K562 (cell line): ENCODE measurements around the gene ERBB4. TPM values are rescaled to one million over a fixed set of nuclear protein-coding genes. Genes with fewer than 3 reads are reported as not detected.

Experiments used
- ATAC-seq: fragments of 200-7000 bp; cut with Tn5 transposase; 3 replicates; pipeline ENCODE4 v1.9.1; 2020; ENCODE audit warnings: moderate library complexity
- BruUV-seq: library from RNA; stranded (reverse); fragments of 400-500 nt; replicated peaks from 2 replicates; lab custom pipeline; 2021; lab: Mats Ljungman, UMichigan
- CTCF ChIA-PET: fragments of 300-600 bp; formaldehyde crosslinking; extraction: SDS; loops from one replicate; lab custom pipeline; 2021; ENCODE audit warnings: low intra/inter-chr PET ratio; lab: Yijun Ruan, JAX
- POLR2A ChIA-PET: fragments of 300-600, 350-650 bp; sonication (Branson Sonifier 250); formaldehyde crosslinking; extraction: SDS; loops from one replicate; lab custom pipeline; 2021; ENCODE audit warnings: antibody characterized with exemption, inconsistent platforms; lab: Yijun Ruan, JAX
- DNase-seq, 4 experiments: peaks; one replicate each; pipeline versions ENCODE4 v3.0.0 to v3.0.0-alpha.2; 2011 to 2018; ENCODE audit warnings: low spot score in 3 of 4, mixed read lengths in 3 of 4; ENCODE audit errors: extremely low read depth in 1 of 4
- FAIRE-seq: peaks from 2 replicates; lab custom pipeline; 2011; peaks lifted over from hg19 to GRCh38; lab: Jason Lieb, UNC
- H2AFZ ChIP-seq: 2 replicates; pipeline ENCODE4 v1.6.0; 2011; ENCODE audit warnings: low read depth, low read length, control low read depth, inconsistent platforms
- H3K27ac ChIP-seq: fragments of 200-600 bp; 3 replicates; pipeline ENCODE4 v1.8.0; 2011; ENCODE audit warnings: low read depth, mild to moderate bottlenecking, control low read depth, inconsistent platforms, low read length, moderate library complexity, mixed read lengths; ENCODE audit errors: extremely low read depth
- H3K27me3 ChIP-seq, 2 experiments: fragments of 300-600 bp in 1 of 2; 2 replicates in 1 of 2; 3 replicates in 1 of 2; pipeline versions ENCODE4 v1.6.0 to v1.8.0; 2011; ENCODE audit warnings: inconsistent platforms in 2 of 2, low read length in 2 of 2, mild to moderate bottlenecking in 1 of 2, mixed read lengths in 1 of 2, moderate library complexity in 1 of 2; ENCODE audit not compliant: control insufficient read depth in 2 of 2, insufficient read depth in 2 of 2
- H3K36me3 ChIP-seq: fragments of 300-600 bp; 3 replicates; pipeline ENCODE4 v1.8.0; 2011; ENCODE audit warnings: mild to moderate bottlenecking, low read length, inconsistent platforms; ENCODE audit not compliant: control insufficient read depth, insufficient read depth
- H3K4me1 ChIP-seq, 2 experiments: fragments of 200-600 bp in 1 of 2; replicated peaks in 1 of 2; 2 replicates in 1 of 2; 3 replicates in 1 of 2; pipeline versions ENCODE4 v1.5.1 to v1.8.0; 2011; ENCODE audit warnings: inconsistent platforms in 2 of 2, low read length in 2 of 2, mild to moderate bottlenecking in 1 of 2, mixed read lengths in 1 of 2, moderate library complexity in 1 of 2; ENCODE audit not compliant: control insufficient read depth in 2 of 2, insufficient read depth in 2 of 2
- H3K4me2 ChIP-seq: 2 replicates; pipeline ENCODE4 v1.6.1; 2011; ENCODE audit warnings: low read length, control low read depth, inconsistent platforms, mixed read lengths; ENCODE audit not compliant: insufficient read depth
- H3K4me3 ChIP-seq: fragments of 200-600 bp; sonication (generic), shearing (Covaris generic); 2 replicates; pipeline ENCODE4 v1.5.1; 2016; ENCODE audit warnings: control low read depth, inconsistent platforms
- H3K79me2 ChIP-seq: fragments of 200-600 bp; 3 replicates; pipeline ENCODE4 v1.8.0; 2011; ENCODE audit warnings: low read length, inconsistent platforms; ENCODE audit not compliant: control insufficient read depth, insufficient read depth
- H3K9ac ChIP-seq, 2 experiments: 2 replicates each; pipeline versions ENCODE4 v1.6.0 to v1.6.1; 2011; ENCODE audit warnings: low read depth in 2 of 2, low read length in 2 of 2, control low read depth in 1 of 2, inconsistent platforms in 1 of 2, mild to moderate bottlenecking in 1 of 2, mixed read lengths in 1 of 2; ENCODE audit not compliant: insufficient read depth in 1 of 2
- H3K9me1 ChIP-seq: one replicate; pipeline ENCODE4 v1.6.0; 2011; ENCODE audit warnings: inconsistent platforms, mild to moderate bottlenecking, low read length, moderate library complexity; ENCODE audit not compliant: control insufficient read depth, insufficient read depth
- H3K9me3 ChIP-seq: replicated peaks from 2 replicates; pipeline ENCODE4 v1.5.1; 2011; ENCODE audit warnings: low read depth, low read length, inconsistent platforms; ENCODE audit not compliant: control insufficient read depth, insufficient read depth
- H4K20me1 ChIP-seq: replicated peaks from 2 replicates; pipeline ENCODE4 v1.6.1; 2011; ENCODE audit warnings: low read length, inconsistent platforms, mixed read lengths; ENCODE audit not compliant: control insufficient read depth, insufficient read depth
- ARNT ChIP-seq, 2 experiments: fragments of 450-650 bp; IDR thresholded peaks; 2 replicates each; pipeline ENCODE4 v1.6.1; 2016; ENCODE audit warnings: mild to moderate bottlenecking in 1 of 2
- BRF1 ChIP-seq: IDR thresholded peaks from 3 replicates; pipeline ENCODE4 v1.6.1; 2011; ENCODE audit warnings: borderline replicate concordance, mild to moderate bottlenecking; ENCODE audit not compliant: insufficient read length; ENCODE audit errors: extremely low read depth
- HLTF ChIP-seq: fragments of 450-650 bp; IDR thresholded peaks from 2 replicates; pipeline ENCODE4 v1.6.1; 2016
- HMG20A ChIP-seq: fragments of 450-650 bp; formaldehyde crosslinking; conservative IDR thresholded peaks from 2 replicates; pipeline ENCODE4 v1.4.0; 2020; ENCODE audit warnings: mild to moderate bottlenecking, mixed read lengths
- IRF2 ChIP-seq: sonication (generic); formaldehyde crosslinking; IDR thresholded peaks from 2 replicates; pipeline ENCODE4 v1.8.1; 2022; ENCODE audit warnings: mild to moderate bottlenecking, missing genetic modification reagents
- JUND ChIP-seq, 2 experiments: IDR thresholded peaks; 2 replicates in 1 of 2; 3 replicates in 1 of 2; pipeline ENCODE4 v1.6.1; 2011; ENCODE audit warnings: borderline replicate concordance in 2 of 2, low read depth in 2 of 2, low read length in 2 of 2, improper control_type of control experiment in 1 of 2, missing biosample characterization in 1 of 2, missing genetic modification characterization in 1 of 2, missing genetic modification reagents in 1 of 2
- KAT2B ChIP-seq: IDR thresholded peaks from one replicate; pipeline ENCODE4 v1.6.1; 2012; ENCODE audit warnings: low read depth, mild to moderate bottlenecking, control low read depth, inconsistent platforms, low read length, moderate library complexity
- PHF21A ChIP-seq: fragments of 450-650 bp; IDR thresholded peaks from 2 replicates; pipeline ENCODE4 v1.6.1; 2017; ENCODE audit warnings: low read depth, borderline replicate concordance
- PRPF4 ChIP-seq: fragments of 200-400 bp; formaldehyde crosslinking; IDR thresholded peaks from one replicate; pipeline ENCODE4 v1.6.1; 2017; ENCODE audit warnings: low read length, low read depth, mild to moderate bottlenecking; ENCODE audit not compliant: insufficient read depth, poor library complexity, severe bottlenecking
- SMAD2 ChIP-seq: fragments of 150-350 bp; IDR thresholded peaks from 2 replicates; pipeline ENCODE4 v1.6.1; 2014; ENCODE audit warnings: low read depth, mild to moderate bottlenecking, low read length
- SMARCC2 ChIP-seq: fragments of 450-650 bp; IDR thresholded peaks from 2 replicates; pipeline ENCODE4 v1.6.1; 2017; ENCODE audit warnings: antibody characterized with exemption, moderate library complexity, mild to moderate bottlenecking, low read depth
- SMARCE1 ChIP-seq: fragments of 450-650 bp; IDR thresholded peaks from 2 replicates; pipeline ENCODE4 v1.7.1; 2016; ENCODE audit warnings: mild to moderate bottlenecking
- TAF15 ChIP-seq: fragments of 200-400 bp; formaldehyde crosslinking; IDR thresholded peaks from 2 replicates; pipeline ENCODE4 v1.6.1; 2017; ENCODE audit warnings: mild to moderate bottlenecking, low read depth, low read length, moderate library complexity
- ZBTB26 ChIP-seq: fragments of 450-650 bp; formaldehyde crosslinking; IDR thresholded peaks from 2 replicates; pipeline ENCODE4 v1.4.0; 2022; ENCODE audit warnings: missing genetic modification characterization
- ZBTB9 ChIP-seq: fragments of 450-650 bp; formaldehyde crosslinking; IDR thresholded peaks from 2 replicates; pipeline ENCODE4 v1.4.0; 2020; ENCODE audit warnings: mild to moderate bottlenecking, moderate library complexity
- ZKSCAN8 ChIP-seq: fragments of 200-800 bp; sonication (Bioruptor generic); IDR thresholded peaks from 2 replicates; pipeline ENCODE4 v1.6.1; 2016; ENCODE audit warnings: missing genetic modification characterization, missing compliant biosample characterization
- ZNF143 ChIP-seq: sonication (generic); formaldehyde crosslinking; IDR thresholded peaks from 2 replicates; pipeline ENCODE4 v1.9.0; 2022; ENCODE audit warnings: mild to moderate bottlenecking, missing genetic modification reagents
- ZNF512 ChIP-seq: IDR thresholded peaks from 2 replicates; pipeline ENCODE4 v1.6.1; 2016; ENCODE audit warnings: missing genetic modification characterization, missing compliant biosample characterization
- ZNF76 ChIP-seq: fragments of 250-450 bp; sonication (Bioruptor Pico); IDR thresholded peaks from 2 replicates; pipeline ENCODE4 v1.4.0; 2020; ENCODE audit warnings: mild to moderate bottlenecking, moderate library complexity, borderline replicate concordance
- ZZZ3 ChIP-seq: fragments of 450-650 bp; IDR thresholded peaks from 2 replicates; pipeline ENCODE4 v1.6.1; 2016; ENCODE audit warnings: antibody characterized with exemption, mild to moderate bottlenecking, moderate library complexity
- WGBS: fragments of 100-300 bp; shearing (Covaris generic); methylation state at CpG from one replicate; pipeline ENCODE4 v1.1.6; 2016; ENCODE audit warnings: low coverage, mixed read lengths; ENCODE audit not compliant: insufficient coverage; ENCODE audit errors: missing lambda C conversion rate; 5-methylcytosine and 5-hydroxymethylcytosine counted together
- in situ Hi-C: fragments of 300-500 bp; cut with MboI; formaldehyde crosslinking; loops from 4 replicates; pipeline ENCODE4 v1.15.0; 2018; ENCODE audit warnings: inconsistent platforms, mixed read lengths
- intact Hi-C: fragments of 100-400 bp; cut with micrococcal nuclease; formaldehyde crosslinking; loops from 2 replicates; pipeline ENCODE4 v1.14.2; 2022
- polyA plus RNA-seq, 8 experiments: library from polyadenylated mRNA; depleted of rRNA in 4 of 8; stranded (reverse) in 5 of 8; unstranded in 3 of 8; fragments of >200 nt; fragmentation: Nextera tagmentation in 2 of 8; fragmentation: Illumina TruSeq in 1 of 8; extraction: Ambion mirVana in 2 of 8; extraction: Trizol in 1 of 8; gene quantifications; 2 replicates each; pipeline versions ENCODE4 v1.2.1 to v1.2.3, GENCODE V29; 2011 to 2014; ENCODE audit warnings: inconsistent platforms in 1 of 8, missing spikeins in 1 of 8
- total RNA-seq, 7 experiments: library from RNA; depleted of rRNA in 6 of 7; stranded (reverse); fragments of >200 nt in 6 of 7; fragmentation: Illumina TruSeq in 2 of 7; extraction: Trizol in 2 of 7; gene quantifications; 2 replicates each; pipeline versions ENCODE4 v1.2.1 to v1.2.3, GENCODE V29; 2011 to 2021; ENCODE audit warnings: low replicate concordance in 1 of 7

ERBB4 gene
- total and polyA plus RNA-seq, 9 of the 15 experiments (the other 6 are each of a cell fraction or from before 2014, with no cell fraction given) = not detected

- no peak for TF ChIP-seq ZNF143 (CRISPR knock-in tag)
Measured at GRCh38 chr2:212532585-212532984, 6.0 kb downstream of the ERBB4 start (continued).

- POLR2A ChIA-PET = no interaction called here
- no peak for FAIRE-seq
- ATAC-seq = no peak
- TF ChIP-seq ZNF512 (tag) (no peak), PHF21A (no peak), JUND (IDR thresholded peaks at IDR 0.05; ENCODE audit: borderline replicate concordance, low read depth, low read length) (no peak), JUND (tag; IDR thresholded peaks at IDR 0.05; ENCODE audit: borderline replicate concordance, low read depth, low read length) (no peak), ARNT (IDR thresholded peaks at IDR 0.05) (no peak), ZNF76 (CRISPR knock-in tag) (no peak), PRPF4 (no peak), ZKSCAN8 (CRISPR knock-in tag) (no peak), HLTF (no peak), KAT2B (no peak), BRF1 (no peak), IRF2 (no peak), SMARCE1 (no peak), ZBTB9 (CRISPR knock-in tag) (no peak), HMG20A (CRISPR knock-in tag) (no peak), SMARCC2 (no peak), TAF15 (no peak), ZBTB26 (no peak), SMAD2 (no peak), ZZZ3 (no peak)
Measured at GRCh38 chr2:212532087-212532486, 6.5 kb downstream of the ERBB4 start.

More at GRCh38 chr2:212532087-212532486, 6.5 kb downstream of the ERBB4 start:
- in situ Hi-C loops = no loop called here
- BruUV-seq = no TSS peak
- DNase-seq = no peak
- Histone ChIP-seq H3K27ac (no peak overlapping the region), H3K9ac (no peak overlapping the region), H2AFZ (no peak overlapping the region), H3K4me3 (no peak overlapping the region), H3K79me2 (no peaks in the 10 kb centered on the region), H3K9me1 (no peaks in the 10 kb centered on the region), H3K36me3 (no peaks in the 10 kb centered on the region), H3K27me3 (no peaks in the 10 kb centered on the region), H3K9me3 (no peaks in the 10 kb centered on the region), H3K4me2 (no peak overlapping the region), H3K4me1 (no peaks in the 10 kb centered on the region), H4K20me1 (no peaks in the 10 kb centered on the region)
- WGBS = 0% methylated on average over 2 of the region's 3 CpGs
- intact Hi-C loops = no loop called here
- CTCF ChIA-PET = no interaction called here
